Stimulated activated CD4-positive, alpha-beta T cell treated with anti-CD3 and anti-CD28 coated beads, TNF-alpha, amount 100 ng/mL, for 1 hour (primary cell): ENCODE measurements around the gene RBMS1.

Source experiments
- DNase-seq, 3 donors: peaks; one replicate each; pipeline ENCODE4 v3.0.0-alpha.2; 2020; ENCODE audit warnings: low read depth in 3 of 3, low spot score in 1 of 3

Gene RBMS1

GRCh38 chr2:160228141-160228917, 265.3 kb downstream of the RBMS1 start:
- DNase-seq = no peak

- no peak for DNase-seq
Observed at GRCh38 chr2:160227293-160227915, 266.2 kb downstream of the RBMS1 start.

- DNase-seq = no peak
Observed at GRCh38 chr2:160226367-160226766, 267.2 kb downstream of the RBMS1 start.

GRCh38 chr2:160225722-160226121, 267.9 kb downstream of the RBMS1 start:
- DNase-seq = no peak

GRCh38 chr2:160224507-160224906, 269.1 kb downstream of the RBMS1 start:
- no peak for DNase-seq

- no peak for DNase-seq
Observed at GRCh38 chr2:160224060-160224459, 269.5 kb downstream of the RBMS1 start.

- DNase-seq = no peak
Observed at GRCh38 chr2:160223560-160223959, 270.0 kb downstream of the RBMS1 start.

- DNase-seq = no peak
Observed at GRCh38 chr2:160222546-160223283, 270.9 kb downstream of the RBMS1 start.
